Esophagus squamous epithelium (tissue), 5 donors: Measurements from ENCODE around the gene ACTL7A. TPM values are rescaled to one million over a fixed set of nuclear protein-coding genes. Genes with fewer than 3 reads are reported as not detected.

Source experiments
- DNase-seq: peaks from one replicate; lab custom pipeline; 2025; lab: John Stamatoyannopoulos, UW
- H3K27ac ChIP-seq, 4 donors: fragments of 200-600 bp; sonication (generic); one replicate each; pipeline ENCODE4 v1.5.1; 2016 to 2019; ENCODE audit warnings: mild to moderate bottlenecking in 1 of 4
- H3K27me3 ChIP-seq, 4 donors: fragments of 200-600 bp; sonication (generic); 1 replicate in 3 of 4; 2 replicates in 1 of 4; pipeline versions ENCODE4 v1.5.1 to v1.6.0; 2017 to 2021; ENCODE audit warnings: antibody characterized with exemption in 1 of 4
- H3K36me3 ChIP-seq, 3 donors: fragments of 200-600 bp; sonication (generic); one replicate each; pipeline ENCODE4 v1.5.1; 2016 to 2019
- H3K4me1 ChIP-seq, 3 donors: fragments of 200-600 bp; sonication (generic); one replicate each; pipeline ENCODE4 v1.5.1; 2017 to 2019
- H3K4me3 ChIP-seq, 4 donors: fragments of 200-600 bp; sonication (generic); 1 replicate in 3 of 4; 2 replicates in 1 of 4; pipeline ENCODE4 v1.5.1; 2016 to 2019; ENCODE audit warnings: mild to moderate bottlenecking in 2 of 4, moderate library complexity in 1 of 4
- H3K9me3 ChIP-seq, 3 donors: fragments of 200-600 bp; sonication (generic); one replicate each; pipeline ENCODE4 v1.5.1; 2016 to 2019
- CTCF ChIP-seq, 6 experiments: fragments of 450-650 bp in 4 of 6; fragments of 200-600 bp in 2 of 6; sonication (generic) in 2 of 6; IDR thresholded peaks; one replicate each; pipeline ENCODE4 v1.5.1; 2016 to 2019; ENCODE audit warnings: antibody characterized with exemption in 6 of 6, mild to moderate bottlenecking in 4 of 6, moderate library complexity in 4 of 6
- POLR2A ChIP-seq, 4 donors: fragments of 450-650 bp; IDR thresholded peaks; one replicate each; pipeline ENCODE4 v1.6.1; 2017; ENCODE audit warnings: antibody characterized with exemption in 4 of 4, mild to moderate bottlenecking in 4 of 4, moderate library complexity in 3 of 4
- WGBS, 2 donors: methylation state at CpG; one replicate each; pipeline ENCODE4 v1.1.5; 2018; 5-methylcytosine and 5-hydroxymethylcytosine counted together
- intact Hi-C: fragments of 100-400 bp; cut with DNase I; formaldehyde crosslinking; loops from one replicate; pipeline ENCODE4 v1.15.0; 2022
- total RNA-seq, 4 donors: library from RNA; depleted of rRNA; stranded (reverse); fragments of >200 nt; gene quantifications; one replicate each; pipeline ENCODE4 v1.1.0, GENCODE V29; 2016
- donor health status: DM: yes; HTN: yes; CAD: no.

Gene ACTL7A
- total RNA-seq, 4 donors from 2014 or later, result not detected

- Histone ChIP-seq H3K9me3 (no peaks in the 10 kb centered on the region), H3K27ac (peak overlapping the region in 1 of 4 donors; percentile 1), H3K36me3 (peaks cover 7 to 65% (median 10%) of the 10 kb centered on the region in 3 donors), H3K4me3 (no peak overlapping the region), H3K4me1 (no peaks in the 10 kb centered on the region), H3K27me3 (no peaks in the 10 kb centered on the region)
- DNase-seq, result no peak
- intact Hi-C loops, result no loop called here
- TF ChIP-seq POLR2A (IDR thresholded peaks at IDR 0.05) (no peak), CTCF (IDR thresholded peaks at IDR 0.05) (no peak)
- WGBS, 2 donors, result 84 to 88% methylated on average over 2 to 3 of the region's 3 CpGs
These were observed 7.1 kb downstream of the ACTL7A start for GRCh38 chr9:108869092-108869725.

- DNase-seq, result no peak
- intact Hi-C loops, result no loop called here
- Histone ChIP-seq H3K4me3 (no peak overlapping the region), H3K9me3 (no peaks in the 10 kb centered on the region), H3K27me3 (no peaks in the 10 kb centered on the region), H3K4me1 (no peaks in the 10 kb centered on the region), H3K27ac (no peak overlapping the region), H3K36me3 (peaks cover 10 to 98% (median 28%) of the 10 kb centered on the region in 3 donors)
- TF ChIP-seq POLR2A (IDR thresholded peaks at IDR 0.05) (no peak), CTCF (IDR thresholded peaks at IDR 0.05) (no peak)
- WGBS, 2 donors, result 87 to 90% methylated on average over 4 of the region's 4 CpGs
These were observed 12.2 kb downstream of the ACTL7A start for GRCh38 chr9:108874058-108874788.

DNA sequence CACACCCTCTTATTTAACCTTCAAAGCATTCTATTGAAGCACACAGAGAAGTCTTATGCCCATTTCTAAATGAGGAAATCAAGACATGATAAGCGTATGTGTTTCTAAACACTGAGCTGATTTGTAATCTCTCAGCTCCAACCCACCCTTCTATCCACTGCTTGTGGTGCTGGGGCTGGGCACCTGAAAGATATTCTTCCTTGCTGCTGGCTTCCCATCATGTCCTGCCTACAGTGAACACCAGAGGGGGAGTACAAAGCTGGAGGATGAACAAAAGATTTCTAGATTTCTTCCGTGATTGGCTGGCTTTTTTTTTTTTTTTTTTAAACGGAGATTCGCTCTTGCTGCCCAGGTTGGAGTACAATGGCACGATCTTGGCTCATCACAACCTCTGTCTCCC is 14.4 kb downstream of the ACTL7A start:
- Histone ChIP-seq H3K36me3 (peaks cover 8 to 100% (median 32%) of the 10 kb centered on the region in 3 donors), H3K4me1 (no peaks in the 10 kb centered on the region), H3K4me3 (no peak overlapping the region), H3K27ac (no peak overlapping the region), H3K9me3 (no peaks in the 10 kb centered on the region), H3K27me3 (no peaks in the 10 kb centered on the region)
- no peak for DNase-seq
- TF ChIP-seq CTCF (IDR thresholded peaks at IDR 0.05) (no peak), POLR2A (IDR thresholded peaks at IDR 0.05) (no peak)
- intact Hi-C loops, result no loop called here
- 95 to 96% methylated on average over 5 of the region's 5 CpGs for WGBS, 2 donors

DNA sequence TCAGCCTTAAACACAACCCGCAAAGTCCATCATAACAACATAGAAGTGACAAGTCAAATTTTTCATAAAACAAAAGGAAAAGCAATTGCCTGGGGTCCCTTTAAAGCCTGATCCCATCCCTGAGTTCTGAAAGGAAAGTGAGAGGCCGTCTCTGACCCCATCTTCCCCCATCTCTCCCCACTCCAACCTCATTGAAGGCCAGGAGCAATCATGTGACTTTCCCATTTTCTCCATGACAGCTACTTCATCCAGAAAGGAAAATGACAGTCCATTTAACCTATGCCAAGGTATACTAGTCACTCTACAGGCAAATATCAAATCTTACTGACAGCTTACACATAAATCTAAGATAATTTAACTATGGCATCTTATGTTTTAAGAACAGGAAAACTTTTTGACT is 15.5 kb downstream of the ACTL7A start:
- DNase-seq, result no peak
- intact Hi-C loops, result no loop called here
- no peaks in the 10 kb centered on the region for H3K27me3 ChIP-seq
- H3K4me1 ChIP-seq, result no peaks in the 10 kb centered on the region
- H3K36me3 ChIP-seq, result peaks cover 3 to 100% (median 29%) of the 10 kb centered on the region in 3 donors
- no peak for TF ChIP-seq CTCF (IDR thresholded peaks at IDR 0.05)
- no peak for TF ChIP-seq POLR2A (IDR thresholded peaks at IDR 0.05)
- no peak overlapping the region for H3K4me3 ChIP-seq
- H3K27ac ChIP-seq, result no peak overlapping the region
- 93 to 96% methylated on average over 2 of the region's 2 CpGs for WGBS, 2 donors
- H3K9me3 ChIP-seq, result no peaks in the 10 kb centered on the region

DNA sequence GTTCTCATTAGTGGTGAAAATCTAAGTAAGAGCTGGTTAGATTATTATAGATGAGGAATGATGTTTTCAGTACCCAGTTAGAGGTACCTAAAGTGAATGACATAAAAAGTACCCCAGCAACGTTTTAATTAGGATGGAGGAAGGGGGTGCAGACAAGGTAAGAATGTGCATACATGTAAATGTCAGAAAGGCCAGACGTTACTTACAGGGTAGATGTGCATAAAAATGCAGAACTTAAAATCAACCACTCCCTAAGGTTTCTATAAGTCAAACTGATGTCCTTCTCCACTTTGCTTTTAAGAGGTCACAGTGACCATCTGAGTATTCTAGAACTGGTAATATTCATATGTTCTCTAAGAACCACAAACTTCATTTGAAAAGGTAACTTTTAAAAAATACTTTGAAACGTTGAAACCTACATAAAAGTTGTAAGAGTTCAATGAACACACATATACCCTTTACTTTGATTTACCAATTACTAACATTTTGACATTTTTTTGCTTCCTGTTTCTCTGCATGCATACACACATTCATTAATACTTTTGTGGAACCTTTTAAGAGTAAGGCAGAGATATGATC is 18.8 kb downstream of the ACTL7A start:
- peaks cover 2 to 81% (median 20%) of the 10 kb centered on the region in 3 donors for H3K36me3 ChIP-seq
- peaks cover 0 to 4% (median 2%) of the 10 kb centered on the region in 3 donors for H3K4me1 ChIP-seq
- intact Hi-C loops, result no loop called here
- H3K4me3 ChIP-seq, result no peak overlapping the region
- no peaks in the 10 kb centered on the region for H3K9me3 ChIP-seq
- TF ChIP-seq POLR2A (IDR thresholded peaks at IDR 0.05) (no peak), CTCF (IDR thresholded peaks at IDR 0.05) (no peak)
- DNase-seq, result no peak
- WGBS, 2 donors, result 63 to 71% methylated on average over 3 of the region's 3 CpGs
- H3K27ac ChIP-seq, result no peak overlapping the region
- H3K27me3 ChIP-seq, result no peaks in the 10 kb centered on the region
